Measurements from ENCODE around the gene PTPRM. TPM values are rescaled to one million over a fixed set of nuclear protein-coding genes. Genes with fewer than 3 reads are reported as not detected.

Gene PTPRM
- total RNA-seq, 1 donor = 84.7 TPM

- DNase-seq (ENCODE audit: insufficient read length, low spot score, missing footprints) = no peak
- Histone ChIP-seq H3K27ac (ENCODE audit: low read depth, low read length) (no peak overlapping the region), H3K4me3 (ENCODE audit: insufficient read depth, low read length) (no peak overlapping the region), H3K4me2 (ENCODE audit: insufficient read depth, low read length) (no peak overlapping the region), H3K4me1 (ENCODE audit: insufficient read depth, low read length) (peaks cover 4% of the 10 kb centered on the region), H4K20me1 (ENCODE audit: insufficient read depth, low read length) (no peaks in the 10 kb centered on the region), H2AFZ (ENCODE audit: low read length) (no peak overlapping the region), H3K9me3 (ENCODE audit: low read depth, low read length) (no peaks in the 10 kb centered on the region), H3K79me2 (ENCODE audit: insufficient read depth, low read length) (no peaks in the 10 kb centered on the region), H3K27me3 (ENCODE audit: insufficient read depth, low read length) (no peaks in the 10 kb centered on the region), H3K36me3 (ENCODE audit: insufficient read depth, low read length) (no peaks in the 10 kb centered on the region)
- TF ChIP-seq CTCF (IDR thresholded peaks at IDR 0.05; ENCODE audit: extremely low read depth, low read depth, low read length) = no peak
Measured at GRCh38 chr18:8356001-8356400, 788.9 kb downstream of the PTPRM start.

GRCh38 chr18:8357320-8357719 is 790.2 kb downstream of the PTPRM start:
- no peak overlapping the region for H3K27ac ChIP-seq (ENCODE audit: low read depth, low read length)
- H3K9me3 ChIP-seq (ENCODE audit: low read depth, low read length) = no peaks in the 10 kb centered on the region
- no peaks in the 10 kb centered on the region for H3K36me3 ChIP-seq (ENCODE audit: insufficient read depth, low read length)
- H4K20me1 ChIP-seq (ENCODE audit: insufficient read depth, low read length) = no peaks in the 10 kb centered on the region
- peaks cover 4% of the 10 kb centered on the region for H3K4me1 ChIP-seq (ENCODE audit: insufficient read depth, low read length)
- no peak overlapping the region for H2AFZ ChIP-seq (ENCODE audit: low read length)
- H3K79me2 ChIP-seq (ENCODE audit: insufficient read depth, low read length) = no peaks in the 10 kb centered on the region
- no peak for TF ChIP-seq CTCF (IDR thresholded peaks at IDR 0.05; ENCODE audit: extremely low read depth, low read depth, low read length)
- H3K4me2 ChIP-seq (ENCODE audit: insufficient read depth, low read length) = no peak overlapping the region
- no peak overlapping the region for H3K4me3 ChIP-seq (ENCODE audit: insufficient read depth, low read length)
- no peak for DNase-seq (ENCODE audit: insufficient read length, low spot score, missing footprints)
- no peaks in the 10 kb centered on the region for H3K27me3 ChIP-seq (ENCODE audit: insufficient read depth, low read length)

- no peak overlapping the region for H3K27ac ChIP-seq (ENCODE audit: low read depth, low read length)
- H3K4me1 ChIP-seq (ENCODE audit: insufficient read depth, low read length) = peaks cover 4% of the 10 kb centered on the region
- no peak overlapping the region for H3K4me2 ChIP-seq (ENCODE audit: insufficient read depth, low read length)
- no peaks in the 10 kb centered on the region for H3K9me3 ChIP-seq (ENCODE audit: low read depth, low read length)
- H3K4me3 ChIP-seq (ENCODE audit: insufficient read depth, low read length) = no peak overlapping the region
- H2AFZ ChIP-seq (ENCODE audit: low read length) = no peak overlapping the region
- no peaks in the 10 kb centered on the region for H3K36me3 ChIP-seq (ENCODE audit: insufficient read depth, low read length)
- no peak for DNase-seq (ENCODE audit: insufficient read length, low spot score, missing footprints)
- H3K79me2 ChIP-seq (ENCODE audit: insufficient read depth, low read length) = no peaks in the 10 kb centered on the region
- no peak for TF ChIP-seq CTCF (IDR thresholded peaks at IDR 0.05; ENCODE audit: extremely low read depth, low read depth, low read length)
- H4K20me1 ChIP-seq (ENCODE audit: insufficient read depth, low read length) = no peaks in the 10 kb centered on the region
- no peaks in the 10 kb centered on the region for H3K27me3 ChIP-seq (ENCODE audit: insufficient read depth, low read length)
Measured at GRCh38 chr18:8358033-8358765, 791.1 kb downstream of the PTPRM start.

GRCh38 chr18:8359076-8359475 is 792.0 kb downstream of the PTPRM start:
- H3K9me3 ChIP-seq (ENCODE audit: low read depth, low read length) = no peaks in the 10 kb centered on the region
- H4K20me1 ChIP-seq (ENCODE audit: insufficient read depth, low read length) = no peaks in the 10 kb centered on the region
- no peaks in the 10 kb centered on the region for H3K36me3 ChIP-seq (ENCODE audit: insufficient read depth, low read length)
- no peak for TF ChIP-seq CTCF (IDR thresholded peaks at IDR 0.05; ENCODE audit: extremely low read depth, low read depth, low read length)
- H3K4me3 ChIP-seq (ENCODE audit: insufficient read depth, low read length) = no peak overlapping the region
- DNase-seq (ENCODE audit: insufficient read length, low spot score, missing footprints) = no peak
- H3K79me2 ChIP-seq (ENCODE audit: insufficient read depth, low read length) = no peaks in the 10 kb centered on the region
- no peaks in the 10 kb centered on the region for H3K27me3 ChIP-seq (ENCODE audit: insufficient read depth, low read length)
- H2AFZ ChIP-seq (ENCODE audit: low read length) = no peak overlapping the region
- peaks cover 4% of the 10 kb centered on the region for H3K4me1 ChIP-seq (ENCODE audit: insufficient read depth, low read length)
- no peak overlapping the region for H3K4me2 ChIP-seq (ENCODE audit: insufficient read depth, low read length)
- H3K27ac ChIP-seq (ENCODE audit: low read depth, low read length) = no peak overlapping the region

Measured in osteoblast (primary cell).